NCI-H2107 (cell line): Measurements from ENCODE around the gene EFS.
A peak's percentile ranks its signal among the peaks of the same experiment; 100 is the strongest.

Source experiments
- DNase-seq: peaks from one replicate; lab custom pipeline; 2025; lab: John Stamatoyannopoulos, UW

EFS gene

GRCh38 chr14:23378612-23379220, 13.7 kb upstream of the EFS start:
- DNase-seq, result no peak

GRCh38 chr14:23377573-23378563, 12.9 kb upstream of the EFS start:
- DNase-seq, result no peak

- no peak for DNase-seq
These were observed 12.2 kb upstream of the EFS start for GRCh38 chr14:23377198-23377550.

- DNase-seq, result no peak
These were observed 11.7 kb upstream of the EFS start, which contains the start of gene CMTM5 for GRCh38 chr14:23376482-23377197. Gene CMTM5 (plus strand): TSS chr14:23377046. CDS start chr14:23377252, 206 bp downstream.

- no peak for DNase-seq
These were observed 10.7 kb upstream of the EFS start for GRCh38 chr14:23375527-23376251.

GRCh38 chr14:23373041-23373440, 8.1 kb upstream of the EFS start:
- DNase-seq, result no peak

GRCh38 chr14:23372509-23372908, 7.5 kb upstream of the EFS start, which contains the start of gene IL25:
Gene IL25 (plus strand): TSS chr14:23372809.
- no peak for DNase-seq

GRCh38 chr14:23371865-23372264, 6.9 kb upstream of the EFS start:
- DNase-seq, result no peak

GRCh38 chr14:23370221-23370620, 5.2 kb upstream of the EFS start:
- no peak for DNase-seq

- DNase-seq, result peak; percentile 68
These were observed 1.5 kb upstream of the EFS start for GRCh38 chr14:23366426-23366921.

- DNase-seq, result peak; percentile 36
These were observed 907 bp upstream of the EFS start for GRCh38 chr14:23365732-23366425.

GRCh38 chr14:23364164-23365035, 572 bp downstream of the EFS start:
- DNase-seq, result no peak

- no peak for DNase-seq
These were observed 2.8 kb downstream of the EFS start for GRCh38 chr14:23362200-23362599.

GRCh38 chr14:23361763-23362162, 3.2 kb downstream of the EFS start:
- no peak for DNase-seq

GRCh38 chr14:23361320-23361719, 3.7 kb downstream of the EFS start:
- DNase-seq, result no peak

- DNase-seq, result no peak
These were observed 4.5 kb downstream of the EFS start for GRCh38 chr14:23360496-23360895.

- DNase-seq, result no peak
These were observed 5.1 kb downstream of the EFS start for GRCh38 chr14:23359722-23360447.

GRCh38 chr14:23359167-23359626, 5.8 kb downstream of the EFS start:
- no peak for DNase-seq

- no peak for DNase-seq
These were observed 6.3 kb downstream of the EFS start for GRCh38 chr14:23358553-23359166.
